Stomach smooth muscle (tissue), 2 donors: ENCODE data around the gene H2AZ2.
A peak's percentile ranks its signal among the peaks of the same experiment; 100 is the strongest.
"Not testable (repeated sequence)": the region's sequence is repeated elsewhere in the genome, so short reads cannot be mapped to it uniquely, and the experiment has no call there.

Experiments used
- H3K27ac ChIP-seq: one replicate; pipeline ENCODE4 v1.7.0; 2013; ENCODE audit warnings: mild to moderate bottlenecking, low read length, inconsistent platforms
- H3K27me3 ChIP-seq, 2 donors: one replicate each; pipeline ENCODE4 v1.7.0; 2013; ENCODE audit warnings: low read length in 2 of 2; ENCODE audit not compliant: insufficient read depth in 2 of 2, control insufficient read depth in 1 of 2
- H3K36me3 ChIP-seq, 2 donors: one replicate each; pipeline ENCODE4 v1.7.0; 2013; ENCODE audit warnings: low read length in 2 of 2; ENCODE audit not compliant: control insufficient read depth in 2 of 2, insufficient read depth in 2 of 2
- H3K4me1 ChIP-seq: one replicate; pipeline ENCODE4 v1.7.0; 2013; ENCODE audit warnings: low read length; ENCODE audit not compliant: control insufficient read depth, insufficient read depth
- H3K4me3 ChIP-seq, 2 donors: one replicate each; pipeline ENCODE4 v1.7.0; 2013; ENCODE audit warnings: low read length in 2 of 2
- H3K9ac ChIP-seq, 2 donors: one replicate each; pipeline ENCODE4 v1.7.0; 2013; ENCODE audit warnings: low read length in 2 of 2, mild to moderate bottlenecking in 1 of 2
- H3K9me3 ChIP-seq, 2 donors: one replicate each; pipeline ENCODE4 v1.7.0; 2013; ENCODE audit warnings: low read length in 2 of 2; ENCODE audit not compliant: control insufficient read depth in 2 of 2
- donor health status: healthy.
- donor health status: Pancreatic carcinoma.

Gene H2AZ2

GRCh38 chr7:44870780-44871179 lies 22.9 kb upstream of the H2AZ2 start:
- H3K27ac ChIP-seq, H3K27me3 ChIP-seq, H3K36me3 ChIP-seq, H3K4me1 ChIP-seq, H3K9ac ChIP-seq, H3K9me3 ChIP-seq, H3K4me3 ChIP-seq: not testable (repeated sequence)

GRCh38 chr7:44870336-44870735 lies 22.4 kb upstream of the H2AZ2 start:
- H3K4me3 ChIP-seq, H3K27ac ChIP-seq, H3K36me3 ChIP-seq, H3K27me3 ChIP-seq, H3K4me1 ChIP-seq, H3K9ac ChIP-seq, H3K9me3 ChIP-seq: not testable (repeated sequence)

GRCh38 chr7:44867073-44867995 lies 19.4 kb upstream of the H2AZ2 start:
- no peaks in the 10 kb centered on the region for H3K9me3 ChIP-seq
- no peaks in the 10 kb centered on the region for H3K36me3 ChIP-seq
- H3K27me3 ChIP-seq, result no peaks in the 10 kb centered on the region
- H3K4me1 ChIP-seq, result no peaks in the 10 kb centered on the region
- H3K27ac ChIP-seq, result no peak overlapping the region
- H3K9ac ChIP-seq, result peak overlapping the region in 1 of 2 donors; percentile 1
- H3K4me3 ChIP-seq, result no peak overlapping the region

GRCh38 chr7:44861949-44862348 lies 14.1 kb upstream of the H2AZ2 start:
- not testable (repeated sequence) for H3K4me3 ChIP-seq, H3K9me3 ChIP-seq, H3K36me3 ChIP-seq, H3K9ac ChIP-seq, H3K27me3 ChIP-seq, H3K27ac ChIP-seq, H3K4me1 ChIP-seq

GRCh38 chr7:44858161-44858560 lies 10.3 kb upstream of the H2AZ2 start:
- Histone ChIP-seq H3K27me3 (no peaks in the 10 kb centered on the region), H3K36me3 (no peaks in the 10 kb centered on the region), H3K4me3 (no peak overlapping the region), H3K4me1 (no peaks in the 10 kb centered on the region), H3K9me3 (no peaks in the 10 kb centered on the region), H3K27ac (no peak overlapping the region), H3K9ac (no peak overlapping the region)

- Histone ChIP-seq H3K27me3 (no peaks in the 10 kb centered on the region), H3K9me3 (no peaks in the 10 kb centered on the region), H3K36me3 (no peaks in the 10 kb centered on the region), H3K4me1 (no peaks in the 10 kb centered on the region), H3K4me3 (no peak overlapping the region), H3K27ac (no peak overlapping the region), H3K9ac (no peak overlapping the region)
These were observed 6.9 kb upstream of the H2AZ2 start for GRCh38 chr7:44854644-44855364.

- H3K9me3 ChIP-seq, result no peaks in the 10 kb centered on the region
- no peak overlapping the region for H3K9ac ChIP-seq
- H3K36me3 ChIP-seq, result no peaks in the 10 kb centered on the region
- H3K4me3 ChIP-seq, result no peak overlapping the region
- no peak overlapping the region for H3K27ac ChIP-seq
- H3K4me1 ChIP-seq, result peaks cover 4% of the 10 kb centered on the region
- no peaks in the 10 kb centered on the region for H3K27me3 ChIP-seq
These were observed 5.5 kb upstream of the H2AZ2 start for GRCh38 chr7:44853391-44853790.

- H3K27ac ChIP-seq, result no peak overlapping the region
- H3K36me3 ChIP-seq, result no peaks in the 10 kb centered on the region
- peaks cover 4% of the 10 kb centered on the region for H3K4me1 ChIP-seq
- H3K4me3 ChIP-seq, result no peak overlapping the region
- no peak overlapping the region for H3K9ac ChIP-seq
- H3K9me3 ChIP-seq, result no peaks in the 10 kb centered on the region
- no peaks in the 10 kb centered on the region for H3K27me3 ChIP-seq
These were observed 4.7 kb upstream of the H2AZ2 start for GRCh38 chr7:44852590-44852989.

- no peaks in the 10 kb centered on the region for H3K9me3 ChIP-seq
These were observed 2.1 kb upstream of the H2AZ2 start for GRCh38 chr7:44849885-44850544.

GRCh38 chr7:44849259-44849884 lies 1.5 kb upstream of the H2AZ2 start:
- Histone ChIP-seq H3K9ac (no peak overlapping the region), H3K9me3 (no peaks in the 10 kb centered on the region), H3K36me3 (no peaks in the 10 kb centered on the region), H3K27ac (no peak overlapping the region), H3K4me3 (peak overlapping the region in 1 of 2 donors; percentile 82), H3K4me1 (peaks cover 9% of the 10 kb centered on the region), H3K27me3 (no peaks in the 10 kb centered on the region)

More at GRCh38 chr7:44849885-44850544, 2.1 kb upstream of the H2AZ2 start:
- H3K4me3 ChIP-seq, result no peak overlapping the region
- no peaks in the 10 kb centered on the region for H3K27me3 ChIP-seq
- H3K9ac ChIP-seq, result no peak overlapping the region
- peaks cover 9% of the 10 kb centered on the region for H3K4me1 ChIP-seq
- no peaks in the 10 kb centered on the region for H3K36me3 ChIP-seq
- no peak overlapping the region for H3K27ac ChIP-seq
